ENCODE results near the gene ECPAS. TPM values are rescaled to one million over a fixed set of nuclear protein-coding genes. Genes with fewer than 3 reads are reported as not detected.
"Not testable (repeated sequence)": the region's sequence is repeated elsewhere in the genome, so short reads cannot be mapped to it uniquely, and the experiment has no call there.

The ECPAS gene
- total RNA-seq, 1 experiment from 2014 or later = 116 TPM

DNA sequence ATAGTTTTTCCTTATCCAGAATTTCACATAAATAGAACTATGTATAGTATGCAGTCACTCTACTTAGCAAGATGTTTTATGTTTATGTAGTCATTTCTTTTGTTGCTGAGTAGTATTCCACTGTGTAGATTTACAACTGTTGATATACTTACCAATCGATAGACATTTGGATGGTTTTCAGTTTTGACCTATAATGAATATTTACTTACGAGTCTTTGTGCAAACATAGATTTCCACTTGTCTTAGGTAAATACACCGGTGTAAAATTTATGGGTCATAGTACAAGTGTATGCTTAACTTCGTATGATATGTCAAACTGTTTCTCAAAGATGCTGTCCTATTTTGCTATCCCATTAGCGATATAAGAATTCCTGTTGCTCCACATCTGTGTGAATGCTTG lies 134.4 kb downstream of the ECPAS start:
- POLR2A ChIA-PET (ENCODE audit: low non-redundant PET) = no interaction called here
- intact Hi-C loops (cut with micrococcal nuclease; ENCODE audit: unreplicated experiment) = no loop called here
- Histone ChIP-seq H3K4me3 (ENCODE audit: low read depth, low read length, poor library complexity, severe bottlenecking) (no peak overlapping the region), H3K27me3 (replicated peaks; ENCODE audit: insufficient read depth, low read depth, low read length, poor library complexity) (no peaks in the 10 kb centered on the region), H3K9me3 (ENCODE audit: low read depth, low read length, poor library complexity, severe bottlenecking) (no peaks in the 10 kb centered on the region), H3K4me1 (ENCODE audit: insufficient read depth, low read length, poor library complexity, severe bottlenecking) (no peaks in the 10 kb centered on the region), H3K27ac (ENCODE audit: low read depth, low read length, poor library complexity, severe bottlenecking) (no peak overlapping the region), H3K36me3 (ENCODE audit: insufficient read depth, low read length, poor library complexity, severe bottlenecking) (no peaks in the 10 kb centered on the region)
- BruUV-seq (replicated peaks) = no TSS peak
- DNase-seq (ENCODE audit: low spot score) = no peak
- CTCF ChIA-PET = no interaction called here
- no peak for TF ChIP-seq EZH2 (IDR thresholded peaks at IDR 0.05; ENCODE audit: borderline replicate concordance, low read depth, low read length, poor library complexity, severe bottlenecking)
- TF ChIP-seq, protein P1, sequence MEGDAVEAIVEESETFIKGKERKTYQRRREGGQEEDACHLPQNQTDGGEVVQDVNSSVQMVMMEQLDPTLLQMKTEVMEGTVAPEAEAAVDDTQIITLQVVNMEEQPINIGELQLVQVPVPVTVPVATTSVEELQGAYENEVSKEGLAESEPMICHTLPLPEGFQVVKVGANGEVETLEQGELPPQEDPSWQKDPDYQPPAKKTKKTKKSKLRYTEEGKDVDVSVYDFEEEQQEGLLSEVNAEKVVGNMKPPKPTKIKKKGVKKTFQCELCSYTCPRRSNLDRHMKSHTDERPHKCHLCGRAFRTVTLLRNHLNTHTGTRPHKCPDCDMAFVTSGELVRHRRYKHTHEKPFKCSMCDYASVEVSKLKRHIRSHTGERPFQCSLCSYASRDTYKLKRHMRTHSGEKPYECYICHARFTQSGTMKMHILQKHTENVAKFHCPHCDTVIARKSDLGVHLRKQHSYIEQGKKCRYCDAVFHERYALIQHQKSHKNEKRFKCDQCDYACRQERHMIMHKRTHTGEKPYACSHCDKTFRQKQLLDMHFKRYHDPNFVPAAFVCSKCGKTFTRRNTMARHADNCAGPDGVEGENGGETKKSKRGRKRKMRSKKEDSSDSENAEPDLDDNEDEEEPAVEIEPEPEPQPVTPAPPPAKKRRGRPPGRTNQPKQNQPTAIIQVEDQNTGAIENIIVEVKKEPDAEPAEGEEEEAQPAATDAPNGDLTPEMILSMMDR (conservative IDR thresholded peaks at IDR 0.05; ENCODE audit: low read depth, low read length) = no peak

GRCh38 chr9:111348821-111349271 lies 135.3 kb downstream of the ECPAS start:
- Histone ChIP-seq H3K4me1 (ENCODE audit: insufficient read depth, low read length, poor library complexity, severe bottlenecking) (no peaks in the 10 kb centered on the region), H3K9me3 (ENCODE audit: low read depth, low read length, poor library complexity, severe bottlenecking) (no peaks in the 10 kb centered on the region), H3K36me3 (ENCODE audit: insufficient read depth, low read length, poor library complexity, severe bottlenecking) (no peaks in the 10 kb centered on the region), H3K27ac (ENCODE audit: low read depth, low read length, poor library complexity, severe bottlenecking) (no peak overlapping the region), H3K4me3 (ENCODE audit: low read depth, low read length, poor library complexity, severe bottlenecking) (no peak overlapping the region), H3K27me3 (replicated peaks; ENCODE audit: insufficient read depth, low read depth, low read length, poor library complexity) (no peaks in the 10 kb centered on the region)
- intact Hi-C loops (cut with micrococcal nuclease; ENCODE audit: unreplicated experiment) = no loop called here
- TF ChIP-seq EZH2 (IDR thresholded peaks at IDR 0.05; ENCODE audit: borderline replicate concordance, low read depth, low read length, poor library complexity, severe bottlenecking) = no peak
- TF ChIP-seq, protein P1 (conservative IDR thresholded peaks at IDR 0.05; ENCODE audit: low read depth, low read length) = no peak
- DNase-seq (ENCODE audit: low spot score) = no peak
- ChIA-PET CTCF (no interaction called here), POLR2A (ENCODE audit: low non-redundant PET) (no interaction called here)
- no TSS peak for BruUV-seq (replicated peaks)

- DNase-seq (ENCODE audit: low spot score); H3K4me1 ChIP-seq (ENCODE audit: insufficient read depth, low read length, poor library complexity, severe bottlenecking); POLR2A ChIA-PET (ENCODE audit: low non-redundant PET); H3K9me3 ChIP-seq (ENCODE audit: low read depth, low read length, poor library complexity, severe bottlenecking); H3K27ac ChIP-seq (ENCODE audit: low read depth, low read length, poor library complexity, severe bottlenecking); H3K4me3 ChIP-seq (ENCODE audit: low read depth, low read length, poor library complexity, severe bottlenecking); H3K27me3 ChIP-seq (replicated peaks; ENCODE audit: insufficient read depth, low read depth, low read length, poor library complexity); intact Hi-C loops (cut with micrococcal nuclease; ENCODE audit: unreplicated experiment); H3K36me3 ChIP-seq (ENCODE audit: insufficient read depth, low read length, poor library complexity, severe bottlenecking); BruUV-seq (replicated peaks); CTCF ChIA-PET: not testable (repeated sequence)
These were observed 149.8 kb downstream of the ECPAS start for GRCh38 chr9:111334318-111334863.

GRCh38 chr9:111330124-111330523 lies 154.1 kb downstream of the ECPAS start, which contains the start of gene OR2K2:
Gene OR2K2 (minus strand): TSS chr9:111330224. CDS start chr9:111328433, 1,791 bp downstream.
- no peak for DNase-seq (ENCODE audit: low spot score)
- no peak within 1 kb of the TSS for H3K4me3 ChIP-seq (ENCODE audit: low read depth, low read length, poor library complexity, severe bottlenecking)
- TF ChIP-seq, protein P1 (conservative IDR thresholded peaks at IDR 0.05; ENCODE audit: low read depth, low read length) = no peak
- no peak for TF ChIP-seq EZH2 (IDR thresholded peaks at IDR 0.05; ENCODE audit: borderline replicate concordance, low read depth, low read length, poor library complexity, severe bottlenecking)
- BruUV-seq (replicated peaks) = no TSS peak
- no peaks in the 10 kb centered on the region for H3K9me3 ChIP-seq (ENCODE audit: low read depth, low read length, poor library complexity, severe bottlenecking)
- no peaks in the 10 kb centered on the region for H3K4me1 ChIP-seq (ENCODE audit: insufficient read depth, low read length, poor library complexity, severe bottlenecking)
- no peaks in the 10 kb centered on the region for H3K27me3 ChIP-seq (replicated peaks; ENCODE audit: insufficient read depth, low read depth, low read length, poor library complexity)
- ChIA-PET CTCF (no interaction called here), POLR2A (ENCODE audit: low non-redundant PET) (no interaction called here)
- intact Hi-C loops (cut with micrococcal nuclease; ENCODE audit: unreplicated experiment) = no loop called here
- no peaks in the 10 kb centered on the region for H3K36me3 ChIP-seq (ENCODE audit: insufficient read depth, low read length, poor library complexity, severe bottlenecking)
- no peak within 1 kb of the TSS for H3K27ac ChIP-seq (ENCODE audit: low read depth, low read length, poor library complexity, severe bottlenecking)

Measured in A673 (cell line).